EL (cell line): ENCODE measurements around the gene TRA2A.

ENCODE experiments used
- DNase-seq: peaks from one replicate; pipeline ENCODE4 v3.0.0-alpha.2; 2016

The TRA2A gene

GRCh38 chr7:23469150-23469960 is 62.4 kb downstream of the TRA2A start:
- DNase-seq = peak; percentile 35

- DNase-seq = peak; percentile 29
These were observed 63.1 kb downstream of the TRA2A start for GRCh38 chr7:23468526-23469149.

GRCh38 chr7:23467806-23468525 is 63.8 kb downstream of the TRA2A start:
- DNase-seq = peak; percentile 67

GRCh38 chr7:23467291-23467805 is 64.4 kb downstream of the TRA2A start:
- DNase-seq = no peak

- peak; percentile 52 for DNase-seq
These were observed 68.9 kb downstream of the TRA2A start for GRCh38 chr7:23462846-23463245.

- peak; percentile 18 for DNase-seq
These were observed 73.7 kb downstream of the TRA2A start for GRCh38 chr7:23458044-23458443.

GRCh38 chr7:23456093-23456492 is 75.7 kb downstream of the TRA2A start:
- DNase-seq = no peak

GRCh38 chr7:23454881-23455526 is 76.8 kb downstream of the TRA2A start:
- DNase-seq = no peak
